CD4-positive, alpha-beta T cell (primary cell): ENCODE data around the gene FOXQ1. TPM values are rescaled to one million over a fixed set of nuclear protein-coding genes. Genes with fewer than 3 reads are reported as not detected.

Experiments
- ATAC-seq: fragments of 200-7000 bp; cut with Tn5 transposase; one replicate; pipeline ENCODE4 v1.10.0; 2022; ENCODE audit warnings: mild to moderate bottlenecking; ENCODE audit not compliant: poor library complexity
- CTCF ChIA-PET: fragments of 350-600 bp; sonication (Branson Sonifier 250); formaldehyde crosslinking; loops from one replicate; lab custom pipeline; 2021; ENCODE audit warnings: antibody characterized with exemption, inconsistent platforms; lab: Charles Lee
- POLR2A ChIA-PET: fragments of 350-600 bp; sonication (Branson Sonifier 250); formaldehyde crosslinking; loops from one replicate; lab custom pipeline; 2021; ENCODE audit warnings: antibody characterized with exemption, inconsistent platforms; lab: Charles Lee
- DNase-seq, 14 experiments: peaks; one replicate each; pipeline ENCODE4 v3.0.0-alpha.2; 2013 to 2020; ENCODE audit warnings: mixed read lengths in 2 of 14
- H3K27ac ChIP-seq, 2 donors: one replicate each; pipeline versions ENCODE4 v1.5.1 to v1.7.0; 2013; ENCODE audit warnings: low read length in 2 of 2, low read depth in 1 of 2, mild to moderate bottlenecking in 1 of 2
- H3K27me3 ChIP-seq, 2 experiments: 1 replicate in 1 of 2; 2 replicates in 1 of 2; pipeline versions ENCODE4 v1.6.1 to v1.7.0; 2013; ENCODE audit warnings: low read length in 2 of 2, control low read depth in 1 of 2, mild to moderate bottlenecking in 1 of 2, moderate library complexity in 1 of 2; ENCODE audit not compliant: insufficient read depth in 2 of 2, control insufficient read depth in 1 of 2
- H3K36me3 ChIP-seq: one replicate; pipeline ENCODE4 v1.6.1; 2013; ENCODE audit warnings: low read length, control low read depth; ENCODE audit not compliant: insufficient read depth
- H3K4me1 ChIP-seq: one replicate; pipeline ENCODE4 v1.6.1; 2013; ENCODE audit warnings: low read length, control low read depth; ENCODE audit not compliant: insufficient read depth
- H3K4me3 ChIP-seq: one replicate; pipeline ENCODE4 v1.5.1; 2013; ENCODE audit warnings: mild to moderate bottlenecking, low read length, moderate library complexity
- H3K9me3 ChIP-seq, 2 experiments: 1 replicate in 1 of 2; 2 replicates in 1 of 2; pipeline versions ENCODE4 v1.6.1 to v1.7.0; 2013; ENCODE audit warnings: low read length in 2 of 2, mild to moderate bottlenecking in 2 of 2, control low read depth in 1 of 2, moderate library complexity in 1 of 2; ENCODE audit not compliant: control insufficient read depth in 1 of 2, insufficient read depth in 1 of 2
- H3K27ac Mint-ChIP-seq: one replicate; pipeline ENCODE4 v1.8.0; 2020; ENCODE audit warnings: mixed read lengths
- H3K27me3 Mint-ChIP-seq: one replicate; pipeline ENCODE4 v1.8.0; 2021; ENCODE audit warnings: mixed read lengths
- H3K36me3 Mint-ChIP-seq: one replicate; pipeline ENCODE4 v1.8.0; 2021; ENCODE audit warnings: low read depth, mixed read lengths
- H3K4me1 Mint-ChIP-seq: one replicate; pipeline ENCODE4 v1.8.0; 2021; ENCODE audit warnings: low read depth, mixed read lengths
- H3K4me3 Mint-ChIP-seq: one replicate; pipeline ENCODE4 v1.8.0; 2020; ENCODE audit warnings: mild to moderate bottlenecking, mixed read lengths
- H3K9me3 Mint-ChIP-seq: one replicate; pipeline ENCODE4 v1.8.0; 2020; ENCODE audit warnings: mixed read lengths
- CTCF ChIP-seq: fragments of 200-600 bp; IDR thresholded peaks from one replicate; pipeline ENCODE4 v1.8.0; 2022; ENCODE audit warnings: antibody characterized with exemption, mild to moderate bottlenecking
- intact Hi-C, 2 experiments: fragments of 100-400 bp; cut with DNase I in 1 of 2; cut with micrococcal nuclease in 1 of 2; formaldehyde crosslinking; loops; one replicate each; pipeline versions ENCODE4 v1.15.1 to v1.9.0; 2023 to 2025; cut with DNase I, micrococcal nuclease
- total RNA-seq, 174 experiments: library from RNA in 2 of 174; stranded (reverse) in 2 of 174; gene quantifications; one replicate each; pipeline ENCODE4 v1.2.3 and lab custom pipeline; 2021 to 2026

Gene FOXQ1
- total RNA-seq, 2 experiments from 2014 or later = not detected

DNA sequence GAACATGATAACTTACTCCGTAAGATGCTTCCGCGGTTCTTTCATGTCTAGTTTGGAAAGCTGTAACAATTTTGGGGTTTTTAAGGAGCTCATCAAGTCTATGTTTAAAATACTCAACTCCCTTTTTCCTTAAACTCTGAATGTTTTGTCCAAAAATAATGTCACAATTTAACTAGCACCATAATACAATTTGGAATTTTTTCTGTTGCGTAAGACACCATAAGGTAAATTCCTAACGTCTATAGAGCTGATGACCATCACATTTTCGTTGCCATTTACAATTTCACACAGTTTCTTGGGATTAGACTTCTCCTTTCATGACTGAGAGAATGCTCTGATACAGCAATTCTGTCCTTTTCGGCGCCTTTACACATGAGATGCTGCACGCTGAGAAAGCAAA lies 50.7 kb downstream of the FOXQ1 start:
- TF ChIP-seq CTCF = no peak
- ATAC-seq = no peak
- H3K27me3 ChIP-seq = peaks cover 9 to 30% of the 10 kb centered on the region in 2 experiments
- no peak for DNase-seq
- intact Hi-C loops = no loop called here
- H3K27ac Mint-ChIP-seq = no peak overlapping the region
- no peak overlapping the region for H3K27ac ChIP-seq
- H3K36me3 Mint-ChIP-seq = no peaks in the 10 kb centered on the region
- no peak overlapping the region for H3K4me3 Mint-ChIP-seq
- H3K4me1 Mint-ChIP-seq = no peaks in the 10 kb centered on the region
- no peak overlapping the region for H3K4me3 ChIP-seq
- H3K36me3 ChIP-seq = no peaks in the 10 kb centered on the region
- POLR2A ChIA-PET = interaction anchor here (0.7 kb wide), 1 partner anchor 10 kb away, joined by 3 read pairs; no protein-coding TSS in a partner anchor
- CTCF ChIA-PET = no interaction called here
- no peaks in the 10 kb centered on the region for H3K9me3 ChIP-seq
- H3K9me3 Mint-ChIP-seq = no peaks in the 10 kb centered on the region
- peaks cover 48% of the 10 kb centered on the region for H3K27me3 Mint-ChIP-seq
- H3K4me1 ChIP-seq = no peaks in the 10 kb centered on the region

DNA sequence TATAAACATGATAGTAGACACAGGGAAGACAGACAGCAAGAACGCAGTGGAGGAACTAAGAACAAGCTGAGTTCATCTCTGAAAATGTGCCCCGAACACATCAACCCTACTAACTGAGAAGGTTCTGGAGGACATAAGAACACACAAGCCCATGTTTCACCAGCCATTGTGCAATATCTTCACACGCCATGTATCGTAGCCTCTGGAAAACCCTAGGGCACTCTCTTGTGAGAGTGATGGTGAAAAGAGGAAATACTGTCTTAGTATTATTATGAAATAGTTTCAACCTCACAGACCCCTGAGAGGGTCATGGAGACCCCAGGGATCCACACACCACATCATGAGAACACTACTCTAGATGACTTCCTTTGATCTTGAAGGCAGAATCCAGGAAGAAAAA lies 51.4 kb downstream of the FOXQ1 start:
- Histone ChIP-seq H3K27me3 (peaks cover 9 to 32% of the 10 kb centered on the region in 2 experiments), H3K4me3 (no peak overlapping the region), H3K9me3 (no peaks in the 10 kb centered on the region), H3K4me1 (no peaks in the 10 kb centered on the region), H3K36me3 (no peaks in the 10 kb centered on the region), H3K27ac (no peak overlapping the region)
- POLR2A ChIA-PET = no interaction called here
- ATAC-seq (no peak), DNase-seq (no peak)
- no peak for TF ChIP-seq CTCF
- Mint-ChIP-seq H3K9me3 (no peaks in the 10 kb centered on the region), H3K4me1 (no peaks in the 10 kb centered on the region), H3K4me3 (no peak overlapping the region), H3K27me3 (peaks cover 54% of the 10 kb centered on the region), H3K36me3 (no peaks in the 10 kb centered on the region), H3K27ac (no peak overlapping the region)
- CTCF ChIA-PET = no interaction called here
- intact Hi-C loops = no loop called here

GRCh38 chr6:1363729-1364572 lies 52.1 kb downstream of the FOXQ1 start:
- no peak overlapping the region for H3K27ac Mint-ChIP-seq
- peaks cover 9 to 36% of the 10 kb centered on the region in 2 experiments for H3K27me3 ChIP-seq
- no peaks in the 10 kb centered on the region for H3K36me3 Mint-ChIP-seq
- H3K9me3 Mint-ChIP-seq = no peaks in the 10 kb centered on the region
- H3K4me1 Mint-ChIP-seq = no peaks in the 10 kb centered on the region
- no peaks in the 10 kb centered on the region for H3K36me3 ChIP-seq
- TF ChIP-seq CTCF = no peak
- H3K27ac ChIP-seq = no peak overlapping the region
- ATAC-seq = no peak
- intact Hi-C loops = no loop called here
- no peaks in the 10 kb centered on the region for H3K4me1 ChIP-seq
- ChIA-PET POLR2A (no interaction called here), CTCF (no interaction called here)
- H3K27me3 Mint-ChIP-seq = peaks cover 60% of the 10 kb centered on the region
- H3K4me3 ChIP-seq = no peak overlapping the region
- H3K9me3 ChIP-seq = peaks cover 0 to 3% of the 10 kb centered on the region in 2 experiments
- DNase-seq = no peak
- no peak overlapping the region for H3K4me3 Mint-ChIP-seq

Other genes with a start within 250 kb of the FOXQ1 start
- gene FOXF2, start 77.5 kb downstream of the FOXQ1 start, total RNA-seq = not detected